Measurements from ENCODE around the gene VAV1.
"Not testable (repeated sequence)": the region's sequence is repeated elsewhere in the genome, so short reads cannot be mapped to it uniquely, and the experiment has no call there.

VAV1 gene

GRCh38 chr19:6852001-6852400 lies 79.5 kb downstream of the VAV1 start:
- no peak for DNase-seq (ENCODE audit: low read depth)

GRCh38 chr19:6853868-6854267 lies 81.4 kb downstream of the VAV1 start:
- no peak for DNase-seq (ENCODE audit: low read depth)

GRCh38 chr19:6854758-6855157 lies 82.2 kb downstream of the VAV1 start:
- DNase-seq (ENCODE audit: low read depth) = no peak

- DNase-seq (ENCODE audit: low read depth) = no peak
Measured at GRCh38 chr19:6856749-6857372, 84.4 kb downstream of the VAV1 start.

- DNase-seq (ENCODE audit: low read depth) = no peak
Measured at GRCh38 chr19:6861683-6862286, 89.3 kb downstream of the VAV1 start.

GRCh38 chr19:6862673-6863078 lies 90.2 kb downstream of the VAV1 start:
- DNase-seq (ENCODE audit: low read depth) = peak; percentile 40

- DNase-seq (ENCODE audit: low read depth) = no peak
Measured at GRCh38 chr19:6864325-6864940, 91.9 kb downstream of the VAV1 start.

- DNase-seq (ENCODE audit: low read depth) = no peak
Measured at GRCh38 chr19:6865849-6866248, 93.3 kb downstream of the VAV1 start.

- no peak for DNase-seq (ENCODE audit: low read depth)
Measured at GRCh38 chr19:6866741-6867151, 94.2 kb downstream of the VAV1 start.

- no peak for DNase-seq (ENCODE audit: low read depth)
Measured at GRCh38 chr19:6868351-6868750, 95.8 kb downstream of the VAV1 start.

- DNase-seq (ENCODE audit: low read depth) = not testable (repeated sequence)
Measured at GRCh38 chr19:6869151-6869882, 96.8 kb downstream of the VAV1 start.

- DNase-seq (ENCODE audit: low read depth) = no peak
Measured at GRCh38 chr19:6873708-6874431, 101.4 kb downstream of the VAV1 start.

- DNase-seq (ENCODE audit: low read depth) = no peak
Measured at GRCh38 chr19:6875218-6875617, 102.7 kb downstream of the VAV1 start.

- no peak for DNase-seq (ENCODE audit: low read depth)
Measured at GRCh38 chr19:6876748-6877147, 104.2 kb downstream of the VAV1 start.

GRCh38 chr19:6877766-6878165 lies 105.3 kb downstream of the VAV1 start:
- DNase-seq (ENCODE audit: low read depth) = no peak

- DNase-seq (ENCODE audit: low read depth) = no peak
Measured at GRCh38 chr19:6886277-6886897, 113.9 kb downstream of the VAV1 start.

GRCh38 chr19:6887316-6887715 lies 114.8 kb downstream of the VAV1 start, which contains the start of gene ADGRE1:
TSS of gene ADGRE1 (plus strand) at chr19:6887579. CDS start at chr19:6887609, 30 bp downstream.
- DNase-seq (ENCODE audit: low read depth) = no peak

GRCh38 chr19:6888967-6889366 lies 116.5 kb downstream of the VAV1 start:
- no peak for DNase-seq (ENCODE audit: low read depth)

- DNase-seq (ENCODE audit: low read depth) = no peak
Measured at GRCh38 chr19:6890401-6890913, 117.9 kb downstream of the VAV1 start.

- no peak for DNase-seq (ENCODE audit: low read depth)
Measured at GRCh38 chr19:6890938-6891337, 118.4 kb downstream of the VAV1 start.

GRCh38 chr19:6891761-6892385 lies 119.4 kb downstream of the VAV1 start:
- no peak for DNase-seq (ENCODE audit: low read depth)
